Measurements from ENCODE around the gene GBE1. TPM values are rescaled to one million over a fixed set of nuclear protein-coding genes. Genes with fewer than 3 reads are reported as not detected.

The GBE1 gene
- total RNA-seq, 1 donor from 2014 or later, result 73.1 TPM

DNA sequence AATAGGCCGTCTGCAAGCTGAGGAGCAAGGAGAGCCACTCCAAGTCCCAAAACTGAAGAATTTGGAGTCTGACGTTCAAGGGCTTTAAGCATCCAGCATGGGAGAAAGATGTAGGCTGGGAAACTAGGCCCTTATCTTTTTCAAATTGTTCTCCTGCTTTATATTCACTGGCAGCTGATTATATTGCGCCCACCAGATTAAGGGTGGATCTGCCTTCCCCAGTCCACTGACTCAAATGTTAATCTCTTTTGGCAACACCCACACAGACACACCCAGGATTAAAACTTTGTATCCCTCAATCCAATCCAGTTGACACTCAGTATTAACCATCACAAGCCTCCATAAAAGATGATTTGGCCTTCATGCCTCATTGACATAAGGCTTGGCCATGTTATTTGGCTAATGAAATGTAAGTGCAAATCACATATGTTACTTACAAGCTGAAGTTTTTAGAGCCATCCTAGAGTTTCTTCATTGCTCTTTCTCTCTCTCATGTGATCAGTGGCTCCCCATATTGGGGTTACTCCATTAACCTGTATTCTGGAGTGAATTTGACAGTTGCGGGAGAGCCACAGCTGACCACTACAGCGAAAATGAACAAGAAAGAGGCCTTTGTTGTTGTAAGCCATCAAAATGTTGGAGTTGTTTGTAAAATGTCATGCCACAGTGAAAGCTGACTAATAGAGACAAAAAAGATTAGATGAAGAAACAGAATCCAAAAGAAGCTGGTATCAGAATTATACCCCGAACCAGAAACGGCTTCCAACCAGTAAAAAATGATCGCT lies 61.7 kb downstream of the GBE1 start:
- Histone ChIP-seq H3K27ac (replicated peaks) (no peak overlapping the region), H3K4me1 (peaks cover 12% of the 10 kb centered on the region), H3K36me3 (peaks cover 31% of the 10 kb centered on the region), H3K27me3 (ENCODE audit: low read depth) (no peaks in the 10 kb centered on the region), H3K9me3 (replicated peaks) (no peaks in the 10 kb centered on the region), H3K4me3 (no peak overlapping the region)
- TF ChIP-seq, protein P1, sequence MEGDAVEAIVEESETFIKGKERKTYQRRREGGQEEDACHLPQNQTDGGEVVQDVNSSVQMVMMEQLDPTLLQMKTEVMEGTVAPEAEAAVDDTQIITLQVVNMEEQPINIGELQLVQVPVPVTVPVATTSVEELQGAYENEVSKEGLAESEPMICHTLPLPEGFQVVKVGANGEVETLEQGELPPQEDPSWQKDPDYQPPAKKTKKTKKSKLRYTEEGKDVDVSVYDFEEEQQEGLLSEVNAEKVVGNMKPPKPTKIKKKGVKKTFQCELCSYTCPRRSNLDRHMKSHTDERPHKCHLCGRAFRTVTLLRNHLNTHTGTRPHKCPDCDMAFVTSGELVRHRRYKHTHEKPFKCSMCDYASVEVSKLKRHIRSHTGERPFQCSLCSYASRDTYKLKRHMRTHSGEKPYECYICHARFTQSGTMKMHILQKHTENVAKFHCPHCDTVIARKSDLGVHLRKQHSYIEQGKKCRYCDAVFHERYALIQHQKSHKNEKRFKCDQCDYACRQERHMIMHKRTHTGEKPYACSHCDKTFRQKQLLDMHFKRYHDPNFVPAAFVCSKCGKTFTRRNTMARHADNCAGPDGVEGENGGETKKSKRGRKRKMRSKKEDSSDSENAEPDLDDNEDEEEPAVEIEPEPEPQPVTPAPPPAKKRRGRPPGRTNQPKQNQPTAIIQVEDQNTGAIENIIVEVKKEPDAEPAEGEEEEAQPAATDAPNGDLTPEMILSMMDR (IDR thresholded peaks at IDR 0.05; ENCODE audit: borderline replicate concordance), result no peak
- intact Hi-C loops (cut with micrococcal nuclease), result no loop called here
- no peak for DNase-seq

DNA sequence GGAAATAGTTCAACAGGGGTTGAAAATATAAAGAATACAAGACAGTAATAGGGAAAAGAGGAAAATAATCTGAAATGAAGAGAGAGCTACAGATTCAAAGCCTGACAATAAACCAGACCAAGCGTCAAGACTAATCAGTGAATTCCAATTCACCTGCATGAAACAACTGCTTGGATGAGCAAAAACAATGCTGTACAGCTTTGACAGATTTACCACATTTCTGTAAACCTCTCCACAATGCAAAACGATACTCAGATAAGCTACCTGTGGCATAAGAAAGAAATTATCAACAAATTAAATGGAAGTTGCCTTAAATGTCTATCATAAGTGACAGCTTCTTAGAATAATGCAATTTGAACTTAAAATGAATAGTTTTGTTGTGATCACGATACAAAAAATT lies 65.4 kb downstream of the GBE1 start:
- Histone ChIP-seq H3K27ac (replicated peaks) (no peak overlapping the region), H3K4me1 (peaks cover 20% of the 10 kb centered on the region), H3K4me3 (no peak overlapping the region), H3K9me3 (replicated peaks) (no peaks in the 10 kb centered on the region), H3K27me3 (ENCODE audit: low read depth) (no peaks in the 10 kb centered on the region), H3K36me3 (peaks cover 20% of the 10 kb centered on the region)
- TF ChIP-seq, protein P1 (IDR thresholded peaks at IDR 0.05; ENCODE audit: borderline replicate concordance), result no peak
- intact Hi-C loops (cut with micrococcal nuclease), result no loop called here
- no peak for DNase-seq

DNA sequence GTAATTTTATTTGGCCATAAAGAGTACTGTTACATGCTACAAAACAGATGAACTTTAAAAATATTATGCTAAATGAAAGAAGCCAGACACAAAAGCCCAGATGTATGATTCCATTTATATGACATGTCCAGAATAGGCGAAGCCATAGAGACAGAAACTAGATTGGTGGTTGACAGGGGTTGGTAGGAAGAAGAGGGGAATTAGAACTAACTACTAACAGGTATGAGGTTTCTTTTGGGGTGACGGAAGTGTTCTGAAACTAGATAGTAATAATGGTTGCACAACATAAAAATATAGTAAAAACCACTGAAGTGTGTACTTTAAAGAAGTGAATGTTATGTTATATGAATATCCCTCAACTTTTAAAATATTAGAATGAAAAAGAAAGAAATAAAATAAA lies 66.1 kb downstream of the GBE1 start:
- no peak for DNase-seq
- Histone ChIP-seq H3K27me3 (ENCODE audit: low read depth) (no peaks in the 10 kb centered on the region), H3K4me1 (peaks cover 20% of the 10 kb centered on the region), H3K27ac (replicated peaks) (no peak overlapping the region), H3K36me3 (peaks cover 26% of the 10 kb centered on the region), H3K4me3 (no peak overlapping the region), H3K9me3 (replicated peaks) (no peaks in the 10 kb centered on the region)
- TF ChIP-seq, protein P1 (IDR thresholded peaks at IDR 0.05; ENCODE audit: borderline replicate concordance), result no peak
- intact Hi-C loops (cut with micrococcal nuclease), result no loop called here

DNA sequence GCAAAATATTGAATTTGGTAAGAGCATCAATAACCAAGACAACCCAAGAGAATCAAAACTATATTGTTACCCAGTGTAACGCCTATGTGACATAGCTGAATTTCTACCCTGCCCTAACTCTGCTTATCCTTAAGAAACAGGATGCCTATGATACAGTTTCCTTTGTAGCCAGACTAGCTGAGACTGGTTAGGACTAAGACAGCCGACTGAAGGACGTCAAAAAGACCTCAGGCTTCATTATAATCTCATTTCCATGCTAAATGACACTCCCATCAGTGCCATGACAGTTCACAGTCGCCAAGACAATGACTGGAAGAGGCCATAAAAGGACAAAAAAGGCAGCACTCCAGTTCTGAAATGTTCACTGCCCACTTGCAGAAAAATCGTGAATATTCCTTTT lies 66.8 kb downstream of the GBE1 start:
- TF ChIP-seq, protein P1 (IDR thresholded peaks at IDR 0.05; ENCODE audit: borderline replicate concordance), result no peak
- Histone ChIP-seq H3K9me3 (replicated peaks) (no peaks in the 10 kb centered on the region), H3K27me3 (ENCODE audit: low read depth) (no peaks in the 10 kb centered on the region), H3K27ac (replicated peaks) (no peak overlapping the region), H3K4me3 (no peak overlapping the region), H3K4me1 (peaks cover 20% of the 10 kb centered on the region), H3K36me3 (peaks cover 26% of the 10 kb centered on the region)
- intact Hi-C loops (cut with micrococcal nuclease), result no loop called here
- no peak for DNase-seq

DNA sequence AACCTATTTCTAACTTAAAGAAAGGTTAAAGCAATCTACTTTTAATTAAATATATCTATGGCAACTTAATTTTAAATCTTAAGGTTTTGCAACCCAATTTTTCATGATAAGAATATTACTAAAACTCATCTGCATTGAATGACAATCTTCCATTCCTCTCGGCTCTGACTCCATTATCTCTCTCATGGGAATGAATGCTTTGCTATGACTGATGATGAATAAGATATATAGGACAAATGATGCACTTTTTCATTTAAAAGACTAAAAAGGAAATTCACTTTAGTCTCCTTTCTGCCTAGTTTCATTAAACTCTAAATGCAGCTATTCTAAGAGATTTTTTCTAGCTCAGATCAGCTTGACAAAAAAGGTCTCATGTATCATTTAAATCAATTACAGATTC lies 68.7 kb downstream of the GBE1 start:
- Histone ChIP-seq H3K36me3 (peaks cover 22% of the 10 kb centered on the region), H3K27ac (replicated peaks) (no peak overlapping the region), H3K9me3 (replicated peaks) (no peaks in the 10 kb centered on the region), H3K4me1 (peaks cover 20% of the 10 kb centered on the region), H3K4me3 (no peak overlapping the region), H3K27me3 (ENCODE audit: low read depth) (no peaks in the 10 kb centered on the region)
- intact Hi-C loops (cut with micrococcal nuclease), result no loop called here
- no peak for DNase-seq
- TF ChIP-seq, protein P1 (IDR thresholded peaks at IDR 0.05; ENCODE audit: borderline replicate concordance), result no peak
